MG63 (cell line): Measurements from ENCODE around the gene HEXD. TPM values are rescaled to one million over a fixed set of nuclear protein-coding genes. Genes with fewer than 3 reads are reported as not detected.

Source experiments
- DNase-seq: peaks from one replicate; pipeline ENCODE4 v3.0.0-alpha.2; 2020
- H3K27me3 ChIP-seq: fragments of 250-450 bp; sonication (Bioruptor Pico); 2 replicates; pipeline ENCODE4 v1.5.1; 2020; ENCODE audit warnings: mild to moderate bottlenecking, moderate library complexity
- H3K36me3 ChIP-seq: fragments of 250-450 bp; sonication (Bioruptor Pico); 2 replicates; pipeline ENCODE4 v1.5.1; 2020; ENCODE audit warnings: mild to moderate bottlenecking, moderate library complexity
- H3K4me3 ChIP-seq: fragments of 250-450 bp; sonication (Bioruptor Pico); 2 replicates; pipeline ENCODE4 v1.5.1; 2020; ENCODE audit warnings: mild to moderate bottlenecking, moderate library complexity
- H3K9me3 ChIP-seq: fragments of 250-450 bp; sonication (Bioruptor Pico); 2 replicates; pipeline ENCODE4 v1.5.1; 2020; ENCODE audit warnings: mild to moderate bottlenecking, moderate library complexity
- total RNA-seq: library from RNA; depleted of rRNA; stranded (reverse); fragments of >200 nt; shearing (Covaris generic); gene quantifications from 2 replicates; pipeline ENCODE4 v1.2.3, GENCODE V29; 2014; ENCODE audit warnings: low replicate concordance; rRNA removed

The HEXD gene
- total RNA-seq, 1 experiment from 2014 or later = 12.1 TPM

DNA sequence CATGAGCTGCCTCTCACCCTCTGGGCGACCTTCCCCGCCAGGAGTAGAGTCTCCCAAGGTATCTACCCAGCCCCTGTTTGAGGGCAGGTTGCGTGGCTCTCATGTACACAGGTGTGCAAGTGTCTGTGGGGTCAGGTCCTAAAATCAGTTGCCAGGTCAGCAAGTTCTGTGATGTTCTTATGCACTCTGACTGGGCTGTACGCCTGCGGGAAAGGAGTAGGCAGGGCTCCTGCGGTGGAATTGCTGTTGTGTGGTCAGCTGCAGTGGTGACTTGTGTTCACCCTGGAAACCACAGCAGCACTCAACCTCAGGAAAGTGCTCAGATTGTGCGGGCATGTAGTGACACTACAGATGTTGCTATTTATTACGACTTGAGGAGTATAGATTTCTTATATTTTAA lies 59.8 kb downstream of the HEXD start:
- no peak for DNase-seq
- Histone ChIP-seq H3K4me3 (no peak overlapping the region), H3K36me3 (peaks cover 48% of the 10 kb centered on the region), H3K9me3 (no peaks in the 10 kb centered on the region), H3K27me3 (no peaks in the 10 kb centered on the region)

DNA sequence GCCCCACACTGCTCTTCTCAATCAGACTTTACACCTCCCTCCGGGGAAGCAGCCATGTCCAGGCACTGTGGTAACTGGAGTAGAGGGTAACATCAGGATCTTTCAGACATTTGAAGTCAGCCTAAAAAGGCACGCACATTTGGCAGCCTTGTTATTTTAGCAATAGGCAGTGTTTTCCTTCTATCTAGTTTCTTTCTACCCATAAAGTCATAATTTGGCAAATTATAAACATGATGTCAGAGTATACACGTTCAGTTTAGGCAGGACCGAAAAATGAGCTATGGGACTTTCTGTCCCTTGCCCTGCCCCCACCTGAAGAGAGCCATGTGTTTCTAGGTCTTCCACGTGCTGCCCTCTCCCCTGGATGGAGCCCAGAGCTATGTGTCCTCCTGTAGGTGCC lies 61.5 kb downstream of the HEXD start:
- Histone ChIP-seq H3K36me3 (peaks cover 51% of the 10 kb centered on the region), H3K4me3 (no peak overlapping the region)
- no peak for DNase-seq

DNA sequence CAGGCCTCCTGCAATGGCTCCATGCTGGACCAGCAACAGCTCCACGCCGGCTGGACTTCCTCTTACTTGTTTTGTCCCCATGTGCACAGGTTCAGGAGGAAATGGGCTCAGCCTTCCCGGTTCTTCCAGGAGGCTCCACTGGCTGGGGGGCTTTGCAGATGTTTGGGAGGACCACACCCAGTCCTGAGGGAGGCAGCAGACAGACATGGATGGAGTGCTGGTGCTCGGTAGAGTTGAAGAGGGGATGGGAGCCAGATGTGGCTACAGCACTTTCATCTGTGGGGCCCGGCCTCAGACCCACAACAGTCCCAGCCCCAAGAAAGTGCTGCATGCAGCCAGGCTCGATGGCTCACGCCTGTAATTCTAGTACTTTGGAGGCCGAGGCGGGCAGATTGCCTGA lies 62.2 kb downstream of the HEXD start:
- Histone ChIP-seq H3K36me3 (peaks cover 50% of the 10 kb centered on the region), H3K9me3 (no peaks in the 10 kb centered on the region), H3K4me3 (no peak overlapping the region), H3K27me3 (no peaks in the 10 kb centered on the region)
- DNase-seq = no peak

More for the DNA sequence above, 61.5 kb downstream of the HEXD start:
- no peaks in the 10 kb centered on the region for H3K9me3 ChIP-seq
- no peaks in the 10 kb centered on the region for H3K27me3 ChIP-seq

DNA sequence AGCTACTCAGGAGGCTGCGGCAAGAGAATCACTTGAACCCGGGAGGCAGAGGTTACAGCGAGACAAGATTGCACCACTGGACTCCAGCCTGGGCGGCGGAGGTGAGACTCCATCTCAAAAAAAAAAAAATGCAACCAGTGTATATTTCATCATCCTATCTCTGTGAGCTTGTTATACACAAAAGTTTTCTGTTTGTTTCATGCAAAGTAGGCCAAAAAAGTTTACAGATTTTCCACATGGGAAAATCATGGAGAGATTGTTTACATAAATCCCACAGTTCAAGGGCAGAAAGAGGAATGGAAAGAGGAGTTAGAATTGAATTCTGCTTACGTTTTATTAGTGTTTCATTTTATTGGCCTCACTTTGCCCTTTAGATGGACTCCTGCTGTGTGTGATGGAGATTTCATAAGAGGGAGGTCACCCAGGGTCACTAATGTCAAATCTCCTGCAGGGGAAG lies 65.1 kb downstream of the HEXD start:
- no peak for DNase-seq
- H3K36me3 ChIP-seq = peaks cover 54% of the 10 kb centered on the region

DNA sequence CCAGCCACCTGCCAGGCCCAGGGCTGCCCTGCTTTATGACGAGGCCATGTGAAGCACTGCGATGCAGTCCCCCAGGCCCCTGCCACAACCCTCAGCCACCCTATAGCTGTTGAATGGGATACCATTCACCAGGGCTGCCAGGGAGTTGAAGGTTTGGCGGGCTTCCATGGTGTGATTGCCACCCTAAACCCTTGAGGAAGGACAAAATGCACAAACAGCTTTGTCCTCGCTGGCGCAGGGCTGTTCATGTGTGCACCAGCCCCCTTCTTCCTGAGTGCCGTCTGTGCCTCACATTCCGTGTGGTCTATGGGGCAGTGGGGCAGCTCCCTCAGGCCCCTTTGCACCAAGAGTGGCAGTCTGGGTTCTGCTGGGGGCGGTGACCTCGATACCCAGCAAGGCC lies 65.7 kb downstream of the HEXD start:
- Histone ChIP-seq H3K9me3 (no peaks in the 10 kb centered on the region), H3K4me3 (no peak overlapping the region), H3K36me3 (peaks cover 55% of the 10 kb centered on the region), H3K27me3 (no peaks in the 10 kb centered on the region)
- DNase-seq = no peak

More for the DNA sequence above, 65.1 kb downstream of the HEXD start:
- Histone ChIP-seq H3K27me3 (no peaks in the 10 kb centered on the region), H3K9me3 (no peaks in the 10 kb centered on the region), H3K4me3 (no peak overlapping the region)

DNA sequence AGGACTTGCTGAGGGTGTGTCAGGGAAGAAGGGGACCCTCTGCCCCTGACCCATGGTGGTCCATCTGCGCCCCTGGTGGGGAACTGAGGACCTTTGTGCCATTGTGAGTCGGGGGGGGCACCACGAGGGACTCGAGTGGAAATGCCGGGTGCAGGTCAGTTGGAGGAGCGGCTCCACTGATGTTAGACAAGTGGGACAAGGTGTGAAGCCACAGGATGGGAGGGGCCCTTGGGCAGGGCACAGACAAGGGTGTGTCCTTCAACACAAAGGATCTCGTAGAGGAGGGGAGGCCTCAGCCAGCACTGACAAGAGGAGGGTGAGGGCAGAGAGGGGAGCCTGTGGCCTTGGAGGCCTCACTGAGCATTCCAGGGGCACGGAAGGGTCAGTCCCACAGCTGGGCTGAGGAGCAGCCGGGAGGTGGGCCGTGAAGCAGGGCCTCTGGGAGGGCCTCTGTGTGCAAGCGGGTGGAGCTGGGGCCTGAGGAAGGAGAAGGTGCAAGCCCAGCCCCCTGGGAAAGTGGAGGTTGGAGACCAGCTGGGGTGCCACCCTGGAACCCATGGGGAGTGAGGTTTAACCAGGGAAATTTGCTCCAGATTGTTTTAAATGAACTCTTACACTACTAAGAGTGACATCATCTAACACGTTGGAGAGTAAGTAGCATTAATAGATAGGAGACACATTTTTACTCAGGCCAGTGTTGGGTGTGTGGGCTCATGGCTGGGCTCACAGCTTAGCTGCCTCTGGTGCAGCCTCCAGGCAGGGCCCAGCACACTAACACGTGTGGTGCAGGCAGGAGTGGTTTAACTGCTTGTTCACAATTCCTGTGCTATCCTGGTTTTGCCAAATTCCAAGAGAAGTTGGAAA lies 68.3 kb downstream of the HEXD start:
- Histone ChIP-seq H3K9me3 (no peaks in the 10 kb centered on the region), H3K4me3 (no peak overlapping the region), H3K36me3 (peaks cover 35% of the 10 kb centered on the region), H3K27me3 (no peaks in the 10 kb centered on the region)
- DNase-seq = no peak

DNA sequence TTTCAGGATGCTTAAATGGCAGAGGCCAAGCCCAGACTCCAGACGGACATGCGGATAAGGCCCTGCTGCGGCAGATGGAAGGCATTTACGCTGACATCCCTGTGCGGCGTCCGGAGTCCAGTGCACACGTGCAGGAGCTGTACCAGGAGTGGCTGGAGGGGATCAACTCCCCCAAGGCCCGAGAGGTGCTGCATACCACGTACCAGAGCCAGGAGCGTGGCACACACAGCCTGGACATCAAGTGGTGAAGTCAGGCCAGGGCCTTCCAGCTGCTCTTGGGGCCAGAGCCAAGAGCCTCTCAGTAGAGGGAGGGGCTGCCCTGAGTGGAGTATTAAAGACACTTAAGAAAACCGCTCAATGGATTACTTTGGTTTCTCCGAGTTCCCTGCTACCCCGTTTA lies 69.8 kb downstream of the HEXD start:
- DNase-seq = no peak
- H3K36me3 ChIP-seq = peaks cover 35% of the 10 kb centered on the region
- no peak overlapping the region for H3K4me3 ChIP-seq
- no peaks in the 10 kb centered on the region for H3K9me3 ChIP-seq
- no peaks in the 10 kb centered on the region for H3K27me3 ChIP-seq

DNA sequence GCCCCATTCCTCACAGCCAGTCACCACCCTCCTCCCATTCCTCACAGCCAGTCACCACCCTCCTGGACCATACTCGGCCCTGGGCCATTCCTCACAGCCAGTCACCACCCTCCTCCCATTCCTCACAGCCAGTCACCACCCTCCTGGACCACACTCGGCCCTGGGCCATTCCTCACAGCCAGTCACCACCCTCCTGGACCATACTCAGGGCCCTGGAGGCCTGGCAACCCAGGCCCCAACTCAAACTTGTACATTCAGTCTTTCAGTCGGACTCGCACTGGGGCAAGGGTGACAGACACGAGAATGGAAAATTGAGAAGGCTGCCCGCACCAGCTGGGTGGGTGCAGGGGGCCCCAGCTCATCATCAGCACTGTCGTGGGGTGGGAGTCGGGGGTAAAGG lies 71.0 kb downstream of the HEXD start:
- Histone ChIP-seq H3K36me3 (peaks cover 26% of the 10 kb centered on the region), H3K4me3 (no peak overlapping the region), H3K27me3 (no peaks in the 10 kb centered on the region), H3K9me3 (no peaks in the 10 kb centered on the region)
- DNase-seq = peak; percentile 97

DNA sequence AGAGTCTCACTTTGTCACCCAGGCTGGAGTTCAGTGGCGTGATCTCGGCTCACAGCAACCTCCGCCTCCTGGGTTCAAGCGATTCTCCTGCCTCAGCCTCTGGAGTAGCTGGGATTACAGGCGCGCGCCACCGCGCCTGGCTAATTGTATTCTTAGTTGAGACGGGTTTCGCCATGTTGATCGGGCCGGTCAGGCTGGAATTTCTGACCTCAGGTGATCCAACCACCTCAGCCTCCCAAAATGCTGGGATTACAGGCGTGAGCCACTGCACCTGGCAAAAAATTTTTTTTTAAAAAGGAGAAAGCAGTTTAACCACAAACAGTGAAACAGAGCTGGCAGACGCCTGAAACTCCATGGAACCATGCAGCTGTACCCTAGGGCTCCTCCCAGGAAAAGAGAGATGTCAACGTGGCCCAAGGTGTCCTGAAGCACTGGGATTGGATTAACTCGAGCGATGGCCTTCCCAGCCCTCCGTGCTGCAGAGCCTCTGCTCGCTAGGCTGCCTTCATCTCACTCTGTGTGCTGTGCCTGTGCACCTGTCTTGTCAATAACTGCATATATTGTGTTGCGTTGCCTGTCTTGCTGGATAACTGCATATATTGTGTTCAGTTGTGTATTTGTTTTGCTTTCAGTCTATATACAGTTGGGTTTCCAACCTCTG lies 71.8 kb downstream of the HEXD start:
- peaks cover 17% of the 10 kb centered on the region for H3K36me3 ChIP-seq
- no peak for DNase-seq
- H3K27me3 ChIP-seq = no peaks in the 10 kb centered on the region
- no peaks in the 10 kb centered on the region for H3K9me3 ChIP-seq
- H3K4me3 ChIP-seq = no peak overlapping the region

DNA sequence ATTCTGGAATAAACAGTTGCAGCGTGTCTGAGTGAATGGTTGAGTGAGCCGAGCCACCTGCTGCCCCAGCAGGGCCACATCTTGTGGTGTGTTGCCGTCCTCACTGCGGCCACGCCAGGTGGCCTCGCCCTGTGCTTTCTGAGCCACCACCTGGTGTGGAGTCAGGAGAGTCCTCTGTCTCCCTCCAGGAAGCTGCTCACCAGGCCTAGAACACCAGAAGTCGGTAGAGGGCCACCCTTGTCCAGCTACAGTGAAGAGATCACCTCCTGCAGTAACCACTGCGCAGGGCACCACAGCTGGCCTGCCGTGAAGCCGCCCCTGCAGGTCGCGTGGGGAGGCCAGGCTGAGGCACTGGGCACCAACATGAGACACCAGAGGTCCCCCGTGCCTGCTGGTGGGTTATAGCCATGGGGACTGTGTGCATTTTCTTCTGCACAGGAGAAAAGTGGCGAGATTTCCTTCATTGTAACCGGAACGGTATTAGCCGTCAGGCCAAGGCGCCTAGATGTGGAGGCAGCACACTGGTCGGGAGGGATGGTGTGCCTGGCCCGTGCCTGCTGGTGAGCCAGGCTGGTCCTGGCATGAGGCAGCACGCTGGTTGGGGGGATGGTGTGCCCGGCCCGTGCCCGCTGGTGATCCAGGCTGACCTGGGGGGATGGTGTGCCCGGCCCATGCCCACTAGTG lies 72.5 kb downstream of the HEXD start:
- Histone ChIP-seq H3K36me3 (peaks cover 13% of the 10 kb centered on the region), H3K27me3 (no peaks in the 10 kb centered on the region), H3K9me3 (no peaks in the 10 kb centered on the region), H3K4me3 (no peak overlapping the region)
- DNase-seq = no peak

DNA sequence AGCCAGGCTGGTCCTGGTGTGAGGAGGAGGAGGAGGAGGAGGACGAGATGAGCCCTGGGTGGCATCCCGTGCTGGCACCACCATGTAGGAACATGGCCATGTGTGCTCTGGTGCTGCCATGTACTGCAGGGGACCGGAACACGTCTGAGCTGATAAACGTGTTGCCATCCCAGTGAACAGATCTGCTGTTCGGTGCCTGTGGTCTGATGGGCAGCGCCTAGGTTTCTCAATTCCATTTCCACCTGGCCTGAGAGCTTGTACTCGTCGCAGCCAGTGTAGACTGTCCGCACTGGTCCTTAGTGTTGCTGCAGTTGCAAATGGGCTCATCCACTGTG lies 73.0 kb downstream of the HEXD start:
- H3K36me3 ChIP-seq = peaks cover 12% of the 10 kb centered on the region
- H3K9me3 ChIP-seq = no peaks in the 10 kb centered on the region
- no peak for DNase-seq
- H3K4me3 ChIP-seq = no peak overlapping the region
- no peaks in the 10 kb centered on the region for H3K27me3 ChIP-seq

DNA sequence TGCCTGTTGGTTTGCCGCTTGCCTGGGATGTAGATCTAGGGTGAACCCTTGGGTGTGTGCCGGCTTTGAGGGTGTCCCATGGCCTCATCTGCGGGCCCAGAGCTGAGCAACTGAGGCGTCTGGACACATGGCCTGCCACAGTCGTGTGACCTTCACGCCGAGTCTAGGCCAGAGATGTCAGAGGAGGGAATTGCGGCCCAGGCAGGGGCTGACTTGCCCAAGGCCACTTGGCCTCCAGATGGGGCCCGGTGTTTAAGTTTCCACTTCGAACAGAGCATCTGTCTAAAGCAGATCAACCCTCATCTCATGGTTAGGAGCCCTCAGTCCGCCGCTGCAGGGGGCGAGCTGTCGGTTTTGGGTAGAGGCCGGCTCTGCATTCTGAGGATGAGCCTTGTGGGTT lies 73.4 kb downstream of the HEXD start:
- no peaks in the 10 kb centered on the region for H3K27me3 ChIP-seq
- H3K9me3 ChIP-seq = no peaks in the 10 kb centered on the region
- peaks cover 10% of the 10 kb centered on the region for H3K36me3 ChIP-seq
- H3K4me3 ChIP-seq = no peak overlapping the region
- no peak for DNase-seq

Other genes starting within 250 kb of the HEXD start
- 6.9 and 8.2 TPM in 2 replicates for gene CCDC57, start 205.5 kb upstream of the HEXD start, total RNA-seq
- gene SLC16A3, start 189.3 kb upstream of the HEXD start, total RNA-seq = 529 and 652 TPM in 2 replicates
- gene CSNK1D, start 144.6 kb upstream of the HEXD start, total RNA-seq = 60.2 and 104 TPM in 2 replicates
- not detected in 2 replicates for gene CD7, start 100.7 kb upstream of the HEXD start, total RNA-seq
- 2.7 and 25.9 TPM in 2 replicates for gene SECTM1, start 84.6 kb upstream of the HEXD start, total RNA-seq
- gene TEX19, start 59.1 kb upstream of the HEXD start, total RNA-seq = 2.3 TPM in 1 of 2 replicates, not detected in the other
- gene UTS2R, start 46.6 kb upstream of the HEXD start, total RNA-seq = not detected in 2 replicates
- 21.2 and 33.7 TPM in 2 replicates for gene OGFOD3, start 239 bp downstream of the HEXD start, total RNA-seq
- gene CYBC1, start 32.4 kb downstream of the HEXD start, total RNA-seq = 71.0 and 84.5 TPM in 2 replicates
- gene NARF, start 40.4 kb downstream of the HEXD start, total RNA-seq = 15.8 and 33.7 TPM in 2 replicates
- gene FOXK2, start 101.4 kb downstream of the HEXD start, total RNA-seq = 42.6 and 48.5 TPM in 2 replicates
- 110 and 119 TPM in 2 replicates for gene WDR45B, start 230.1 kb downstream of the HEXD start, total RNA-seq